ENCODE data around the gene SPPL2B.

GRCh38 chr19:2382530-2383222 lies 54.2 kb downstream of the SPPL2B start:
- no peak for TF ChIP-seq CTCF (IDR thresholded peaks at IDR 0.05)
- TF ChIP-seq POLR2A (IDR thresholded peaks at IDR 0.05): no peak
